GM12878 (cell line): Measurements from ENCODE around the gene APOBEC3B. TPM values are rescaled to one million over a fixed set of nuclear protein-coding genes. Genes with fewer than 3 reads are reported as not detected.

Experiments
- ATAC-seq: fragments of 200-7000 bp; cut with Tn5 transposase; 3 replicates; pipeline ENCODE4 v1.9.1; 2020; ENCODE audit warnings: mild to moderate bottlenecking, moderate library complexity
- BruUV-seq: library from RNA; stranded (reverse); fragments of 400-500 nt; replicated peaks from 2 replicates; lab custom pipeline; 2021; lab: Mats Ljungman, UMichigan
- CTCF ChIA-PET: fragments of 300-600 bp; sonication (Branson Sonifier 250); formaldehyde crosslinking; extraction: SDS; loops from one replicate; lab custom pipeline; 2021; ENCODE audit warnings: inconsistent platforms; lab: Yijun Ruan, JAX
- POLR2A ChIA-PET: fragments of 350-600 bp; formaldehyde crosslinking; extraction: SDS; loops from one replicate; lab custom pipeline; 2021; ENCODE audit warnings: inconsistent platforms; lab: Charles Lee
- RAD21 ChIA-PET: fragments of 300-600 bp; sonication (Branson Sonifier 250); formaldehyde crosslinking; loops from one replicate; lab custom pipeline; 2023; ENCODE audit warnings: antibody characterized with exemption; ENCODE audit not compliant: unreplicated experiment; lab: Charles Lee
- SMC1A ChIA-PET: fragments of 300-600 bp; sonication (Branson Sonifier 250); formaldehyde crosslinking; loops from one replicate; lab custom pipeline; 2023; ENCODE audit not compliant: unreplicated experiment, uncharacterized antibody; lab: Charles Lee
- DNase-seq: peaks from one replicate; pipeline ENCODE4 v3.0.0-alpha.2; 2011; ENCODE audit warnings: low read depth, low spot score
- FAIRE-seq: peaks from 3 replicates; lab custom pipeline; 2011; peaks lifted over from hg19 to GRCh38; lab: Jason Lieb, UNC
- H2AFZ ChIP-seq: 2 replicates; pipeline ENCODE4 v1.6.0; 2011; ENCODE audit warnings: low read depth, low read length, control low read depth; ENCODE audit not compliant: control insufficient read depth
- H3K27ac ChIP-seq: 2 replicates; pipeline ENCODE4 v1.5.1; 2011; ENCODE audit warnings: control low read depth; ENCODE audit not compliant: control insufficient read depth, insufficient read depth
- H3K27me3 ChIP-seq, 2 experiments: replicated peaks in 1 of 2; 2 replicates each; pipeline versions ENCODE4 v1.6.0 to v1.6.1; 2011; ENCODE audit warnings: low read length in 1 of 2; ENCODE audit not compliant: control insufficient read depth in 2 of 2, insufficient read depth in 2 of 2
- H3K36me3 ChIP-seq, 2 experiments: 2 replicates each; pipeline ENCODE4 v1.5.1; 2011; ENCODE audit warnings: low read length in 1 of 2; ENCODE audit not compliant: control insufficient read depth in 2 of 2, insufficient read depth in 2 of 2
- H3K4me1 ChIP-seq: 2 replicates; pipeline ENCODE4 v1.6.1; 2011; ENCODE audit warnings: mild to moderate bottlenecking, low read length, moderate library complexity, mixed read lengths; ENCODE audit not compliant: control insufficient read depth, insufficient read depth
- H3K4me2 ChIP-seq: 2 replicates; pipeline ENCODE4 v1.6.0; 2011; ENCODE audit warnings: control low read depth; ENCODE audit not compliant: control insufficient read depth, insufficient read depth
- H3K4me3 ChIP-seq: fragments of 200-600 bp; sonication (generic); 2 replicates; pipeline ENCODE4 v1.5.1; 2016
- H3K79me2 ChIP-seq: 2 replicates; pipeline ENCODE4 v1.6.0; 2011; ENCODE audit warnings: low read length; ENCODE audit not compliant: control insufficient read depth, insufficient read depth
- H3K9ac ChIP-seq: 2 replicates; pipeline ENCODE4 v1.8.0; 2011; ENCODE audit warnings: low read length, control low read depth, mixed read lengths; ENCODE audit not compliant: control insufficient read depth, insufficient read depth
- H3K9me3 ChIP-seq: replicated peaks from 3 replicates; pipeline ENCODE4 v1.5.1; 2011; ENCODE audit warnings: mild to moderate bottlenecking, low read length; ENCODE audit not compliant: control insufficient read depth, insufficient read depth
- H4K20me1 ChIP-seq: 2 replicates; pipeline ENCODE4 v1.6.0; 2011; ENCODE audit not compliant: control insufficient read depth, insufficient read depth
- DPF2 ChIP-seq: fragments of 450-650 bp; IDR thresholded peaks from 2 replicates; pipeline ENCODE4 v1.6.1; 2017; ENCODE audit warnings: mild to moderate bottlenecking
- EGR1 ChIP-seq, 2 experiments: IDR thresholded peaks; 1 replicate in 1 of 2; 2 replicates in 1 of 2; pipeline ENCODE4 v1.6.1; 2011 to 2012; ENCODE audit warnings: low read depth in 2 of 2, low read length in 2 of 2, borderline replicate concordance in 1 of 2, mild to moderate bottlenecking in 1 of 2, moderate library complexity in 1 of 2
- KLF5 ChIP-seq: fragments of 450-650 bp; IDR thresholded peaks from 2 replicates; pipeline ENCODE4 v1.6.1; 2014; ENCODE audit warnings: mild to moderate bottlenecking; ENCODE audit not compliant: partially characterized antibody
- NR2C2 ChIP-seq: IDR thresholded peaks from 2 replicates; pipeline ENCODE4 v1.6.1; 2011; ENCODE audit warnings: borderline replicate concordance, low read depth; ENCODE audit not compliant: control insufficient read depth, insufficient read length
- SRF ChIP-seq, 2 experiments: IDR thresholded peaks; 2 replicates each; pipeline ENCODE4 v1.6.1; 2011; ENCODE audit warnings: low read depth in 2 of 2, low read length in 2 of 2, mild to moderate bottlenecking in 1 of 2, moderate library complexity in 1 of 2
- SUPT20H ChIP-seq: IDR thresholded peaks from 2 replicates; pipeline ENCODE4 v1.6.1; 2011; ENCODE audit warnings: low read depth, mild to moderate bottlenecking, low read length, moderate library complexity, borderline replicate concordance; ENCODE audit not compliant: control insufficient read depth
- TCF12 ChIP-seq: IDR thresholded peaks from 2 replicates; pipeline ENCODE4 v1.6.1; 2011; ENCODE audit warnings: low read depth, mild to moderate bottlenecking, low read length
- TCF7 ChIP-seq: IDR thresholded peaks from 2 replicates; pipeline ENCODE4 v1.6.1; 2014; ENCODE audit warnings: antibody characterized with exemption, borderline replicate concordance
- WGBS: methylation state at CpG from one replicate; pipeline ENCODE4 v1.1.6; 2016; ENCODE audit warnings: low lambda C conversion rate; ENCODE audit not compliant: insufficient replicate concordance, insufficient coverage; ENCODE audit errors: missing lambda C conversion rate; 5-methylcytosine and 5-hydroxymethylcytosine counted together
- in situ Hi-C: fragments of 300-500 bp; cut with MboI; formaldehyde crosslinking; loops from 9 replicates; pipeline ENCODE4 v1.14.3; 2018; ENCODE audit warnings: mixed read lengths
- intact Hi-C: fragments of 100-400 bp; cut with micrococcal nuclease; formaldehyde crosslinking; loops from one replicate; pipeline ENCODE4 v1.14.2; 2022; ENCODE audit not compliant: unreplicated experiment
- polyA plus RNA-seq, 11 experiments: library from polyadenylated mRNA; depleted of rRNA in 4 of 11; unstranded in 6 of 11; stranded (reverse) in 5 of 11; fragments of >200 nt; fragmentation: Nextera tagmentation in 4 of 11; fragmentation: Illumina TruSeq in 1 of 11; extraction: Ambion mirVana in 4 of 11; extraction: Trizol in 1 of 11; gene quantifications; 1 replicate in 1 of 11; 2 replicates in 10 of 11; pipeline versions ENCODE4 v1.2.1 to v1.2.3, GENCODE V29; 2011 to 2016; ENCODE audit warnings: inconsistent platforms in 2 of 11, missing spikeins in 2 of 11, low read depth in 1 of 11
- total RNA-seq, 4 experiments: library from RNA; depleted of rRNA in 3 of 4; stranded (reverse); fragments of >200 nt in 3 of 4; fragmentation: Illumina TruSeq in 1 of 4; extraction: Trizol in 1 of 4; gene quantifications; 2 replicates each; pipeline versions ENCODE4 v1.2.1 to v1.2.3, GENCODE V29; 2013 to 2021

Gene APOBEC3B
- total and polyA plus RNA-seq, 10 of the 15 experiments (the other 5 are each of a cell fraction or from before 2014, with no cell fraction given) = 2.4 to 75.1 (median 30.9) TPM

- 53% methylated on average over 5 of the region's 5 CpGs for WGBS
- ChIA-PET SMC1A (interaction anchor here (0.6 to 1.2 kb wide), 2 partner anchors 14 to 84 kb away, joined by 3 read pairs; no protein-coding TSS in a partner anchor), CTCF (interaction anchor here (2.6 to 6.4 kb wide), 2 partner anchors 18 to 85 kb away, joined by 10 to 41 read pairs; no protein-coding TSS in a partner anchor), RAD21 (interaction anchor here (1.3 kb wide), 1 partner anchor 85 kb away, joined by 4 read pairs; no protein-coding TSS in a partner anchor), POLR2A (interaction anchor here (1.0 kb wide), 1 partner anchor 12 kb away, joined by 3 read pairs; no protein-coding TSS in a partner anchor)
- no peak overlapping the region for H3K4me3 ChIP-seq
- H3K36me3 ChIP-seq = no peaks in the 10 kb centered on the region
- no peak overlapping the region; the same call in 1 of the 2 replicates for H2AFZ ChIP-seq
- no peaks in the 10 kb centered on the region for H3K9me3 ChIP-seq
- H3K27me3 ChIP-seq = no peaks in the 10 kb centered on the region
- intact Hi-C loops (no loop called here), in situ Hi-C loops (no loop called here)
- no TSS peak for BruUV-seq
- FAIRE-seq = no peak
- no peaks in the 10 kb centered on the region for H4K20me1 ChIP-seq
- H3K4me1 ChIP-seq = peaks cover 24% of the 10 kb centered on the region
- H3K79me2 ChIP-seq = no peaks in the 10 kb centered on the region
- H3K4me2 ChIP-seq = no peak overlapping the region
- no peak for DNase-seq
- no peak overlapping the region for H3K9ac ChIP-seq
- TF ChIP-seq NR2C2 (no peak), EGR1 (IDR thresholded peaks at IDR 0.05; ENCODE audit: borderline replicate concordance in 1 of 2, low read depth in 2 of 2, low read length in 2 of 2) (no peak), KLF5 (no peak), TCF12 (no peak), SUPT20H (no peak), TCF7 (no peak), DPF2 (no peak), SRF (IDR thresholded peaks at IDR 0.05; ENCODE audit: low read depth in 2 of 2, low read length in 2 of 2) (no peak)
- H3K27ac ChIP-seq = peak overlapping the region; percentile 78
- ATAC-seq = no peak
These were observed 26.8 kb upstream of the APOBEC3B start for GRCh38 chr22:38955250-38955905.
